Liver (tissue), 3 donors: ENCODE measurements around the gene CHADL.

Experiments
- CTCF ChIP-seq: fragments of 150-350 bp; IDR thresholded peaks from 2 replicates; pipeline ENCODE4 v1.5.1; 2017; ENCODE audit warnings: improper control_type of control experiment, low read depth, low read length; ENCODE audit not compliant: missing input control
- RAD21 ChIP-seq, 2 donors: IDR thresholded peaks; 2 replicates each; pipeline ENCODE4 v1.6.1; 2016; ENCODE audit warnings: antibody characterized with exemption in 2 of 2, mild to moderate bottlenecking in 2 of 2
- donor health status: healthy.
- donor health status: healthy.

- TF ChIP-seq CTCF (no peak), RAD21 (IDR thresholded peaks at IDR 0.05) (no peak)
Observed at GRCh38 chr22:41267958-41268357, 27.2 kb upstream of the CHADL start.
